ENCODE data around the gene INTS3.
"Not testable (repeated sequence)": the region's sequence is repeated elsewhere in the genome, so short reads cannot be mapped to it uniquely, and the experiment has no call there.

The INTS3 gene

GRCh38 chr1:153776845-153777370 lies 49.1 kb downstream of the INTS3 start:
- no peak for DNase-seq (ENCODE audit: low read depth, low spot score)

- DNase-seq (ENCODE audit: low read depth, low spot score), result no peak
These were observed 49.8 kb downstream of the INTS3 start for GRCh38 chr1:153777648-153778047.

GRCh38 chr1:153778051-153778823 lies 50.4 kb downstream of the INTS3 start:
- no peak for DNase-seq (ENCODE audit: low read depth, low spot score)

- no peak for DNase-seq (ENCODE audit: low read depth, low spot score)
These were observed 51.1 kb downstream of the INTS3 start for GRCh38 chr1:153778824-153779519.

- no peak for DNase-seq (ENCODE audit: low read depth, low spot score)
These were observed 52.1 kb downstream of the INTS3 start for GRCh38 chr1:153779781-153780541.

GRCh38 chr1:153780551-153780950 lies 52.7 kb downstream of the INTS3 start:
- no peak for DNase-seq (ENCODE audit: low read depth, low spot score)

GRCh38 chr1:153782648-153783047 lies 54.8 kb downstream of the INTS3 start:
- not testable (repeated sequence) for DNase-seq (ENCODE audit: low read depth, low spot score)

GRCh38 chr1:153783233-153784190 lies 55.7 kb downstream of the INTS3 start:
- DNase-seq (ENCODE audit: low read depth, low spot score), result peak; percentile 65

- DNase-seq (ENCODE audit: low read depth, low spot score), result no peak
These were observed 58.4 kb downstream of the INTS3 start for GRCh38 chr1:153786038-153786790.

- DNase-seq (ENCODE audit: low read depth, low spot score), result no peak
These were observed 61.7 kb downstream of the INTS3 start for GRCh38 chr1:153789478-153790034.

GRCh38 chr1:153790313-153790965 lies 62.6 kb downstream of the INTS3 start:
- no peak for DNase-seq (ENCODE audit: low read depth, low spot score)

GRCh38 chr1:153790966-153791647 lies 63.3 kb downstream of the INTS3 start:
- no peak for DNase-seq (ENCODE audit: low read depth, low spot score)

GRCh38 chr1:153791648-153792253 lies 63.9 kb downstream of the INTS3 start:
- DNase-seq (ENCODE audit: low read depth, low spot score), result no peak

- DNase-seq (ENCODE audit: low read depth, low spot score), result no peak
These were observed 64.8 kb downstream of the INTS3 start for GRCh38 chr1:153792631-153793041.

GRCh38 chr1:153793261-153793972 lies 65.6 kb downstream of the INTS3 start:
- no peak for DNase-seq (ENCODE audit: low read depth, low spot score)

GRCh38 chr1:153793973-153794615 lies 66.2 kb downstream of the INTS3 start:
- no peak for DNase-seq (ENCODE audit: low read depth, low spot score)
